Mesenchymal stem cell (in vitro differentiated cells and primary cell): Measurements from ENCODE around the gene ABHD8.

Source experiments
- DNase-seq: peaks from one replicate; pipeline ENCODE4 v3.0.0-alpha.2; 2013
- H2AFZ ChIP-seq: one replicate; pipeline ENCODE4 v1.6.1; 2013; ENCODE audit warnings: low read depth, mild to moderate bottlenecking, control low read depth, inconsistent platforms, low read length, moderate library complexity
- H2AK5ac ChIP-seq: 2 replicates; pipeline ENCODE4 v1.6.1; 2013; ENCODE audit warnings: low read length, moderate library complexity, mild to moderate bottlenecking, inconsistent platforms; ENCODE audit not compliant: severe bottlenecking
- H2BK120ac ChIP-seq: one replicate; pipeline ENCODE4 v1.6.1; 2013; ENCODE audit warnings: low read depth, mild to moderate bottlenecking, inconsistent platforms, low read length, moderate library complexity
- H2BK12ac ChIP-seq, 2 experiments: one replicate each; pipeline ENCODE4 v1.6.1; 2013; ENCODE audit warnings: inconsistent platforms in 2 of 2, low read length in 2 of 2, mild to moderate bottlenecking in 2 of 2, moderate library complexity in 2 of 2, control low read depth in 1 of 2
- H2BK15ac ChIP-seq: one replicate; pipeline ENCODE4 v1.6.1; 2013; ENCODE audit warnings: mild to moderate bottlenecking, low read depth, inconsistent platforms; ENCODE audit not compliant: poor library complexity, severe bottlenecking
- H2BK5ac ChIP-seq: 2 replicates; pipeline ENCODE4 v1.6.1; 2013; ENCODE audit warnings: low read depth, mild to moderate bottlenecking, low read length, control low read depth, inconsistent platforms; ENCODE audit not compliant: poor library complexity, severe bottlenecking
- H3K14ac ChIP-seq, 2 experiments: one replicate each; pipeline ENCODE4 v1.6.1; 2013; ENCODE audit warnings: inconsistent platforms in 2 of 2, low read length in 2 of 2, control low read depth in 1 of 2, mild to moderate bottlenecking in 1 of 2, moderate library complexity in 1 of 2
- H3K18ac ChIP-seq, 2 experiments: one replicate each; pipeline ENCODE4 v1.6.1; 2013; ENCODE audit warnings: inconsistent platforms in 2 of 2, low read length in 2 of 2, control low read depth in 1 of 2, low read depth in 1 of 2, mild to moderate bottlenecking in 1 of 2
- H3K23ac ChIP-seq, 2 experiments: one replicate each; pipeline ENCODE4 v1.6.1; 2013; ENCODE audit warnings: inconsistent platforms in 2 of 2, low read length in 2 of 2, mild to moderate bottlenecking in 2 of 2, moderate library complexity in 2 of 2, control low read depth in 1 of 2
- H3K27ac ChIP-seq: 2 replicates; pipeline ENCODE4 v1.5.1; 2013; ENCODE audit warnings: mild to moderate bottlenecking, moderate library complexity, low read length, control low read depth, inconsistent platforms; ENCODE audit not compliant: poor library complexity, severe bottlenecking
- H3K27me3 ChIP-seq, 2 experiments: 2 replicates each; pipeline versions ENCODE4 v1.6.1 to v1.7.0; 2013; ENCODE audit warnings: low read length in 2 of 2, mild to moderate bottlenecking in 2 of 2, moderate library complexity in 2 of 2, control low read depth in 1 of 2, inconsistent platforms in 1 of 2; ENCODE audit not compliant: control insufficient read depth in 1 of 2, insufficient read depth in 1 of 2
- H3K36me3 ChIP-seq, 2 experiments: 2 replicates each; pipeline versions ENCODE4 v1.6.1 to v1.7.0; 2013; ENCODE audit warnings: low read length in 2 of 2, control low read depth in 1 of 2, inconsistent platforms in 1 of 2, low read depth in 1 of 2, mild to moderate bottlenecking in 1 of 2; ENCODE audit not compliant: insufficient read depth in 2 of 2, control insufficient read depth in 1 of 2
- H3K4ac ChIP-seq, 2 experiments: one replicate each; pipeline ENCODE4 v1.6.1; 2013; ENCODE audit warnings: inconsistent platforms in 2 of 2, low read length in 2 of 2, mild to moderate bottlenecking in 2 of 2, moderate library complexity in 2 of 2, control low read depth in 1 of 2, low read depth in 1 of 2
- H3K4me1 ChIP-seq: 2 replicates; pipeline ENCODE4 v1.6.1; 2013; ENCODE audit warnings: low read depth, low read length, control low read depth; ENCODE audit not compliant: control insufficient read depth, insufficient read depth
- H3K4me2 ChIP-seq: 2 replicates; pipeline ENCODE4 v1.6.1; 2013; ENCODE audit warnings: low read length, mild to moderate bottlenecking, inconsistent platforms; ENCODE audit not compliant: poor library complexity, severe bottlenecking
- H3K4me3 ChIP-seq, 2 experiments: 2 replicates each; pipeline versions ENCODE4 v1.5.1 to v1.7.0; 2013; ENCODE audit warnings: low read length in 2 of 2, mild to moderate bottlenecking in 2 of 2, control low read depth in 1 of 2, low read depth in 1 of 2; ENCODE audit not compliant: insufficient read depth in 1 of 2
- H3K79me1 ChIP-seq: replicated peaks from 2 replicates; pipeline ENCODE4 v1.6.1; 2013; ENCODE audit warnings: mild to moderate bottlenecking, control low read depth, low read length, inconsistent platforms; ENCODE audit not compliant: poor library complexity, severe bottlenecking
- H3K9ac ChIP-seq: 2 replicates; pipeline ENCODE4 v1.7.0; 2013; ENCODE audit warnings: mild to moderate bottlenecking, low read length, moderate library complexity
- H3K9me3 ChIP-seq: 2 replicates; pipeline ENCODE4 v1.7.0; 2013; ENCODE audit warnings: mild to moderate bottlenecking, low read length; ENCODE audit not compliant: control insufficient read depth
- H4K8ac ChIP-seq: one replicate; pipeline ENCODE4 v1.6.1; 2013; ENCODE audit warnings: inconsistent platforms, mild to moderate bottlenecking, low read length, moderate library complexity
- H4K91ac ChIP-seq: one replicate; pipeline ENCODE4 v1.6.1; 2013; ENCODE audit warnings: mild to moderate bottlenecking, low read length, inconsistent platforms
- WGBS: methylation state at CpG from one replicate; pipeline ENCODE4 v1.1.7; 2013; ENCODE audit warnings: mixed read lengths; 5-methylcytosine and 5-hydroxymethylcytosine counted together

Gene ABHD8

DNA sequence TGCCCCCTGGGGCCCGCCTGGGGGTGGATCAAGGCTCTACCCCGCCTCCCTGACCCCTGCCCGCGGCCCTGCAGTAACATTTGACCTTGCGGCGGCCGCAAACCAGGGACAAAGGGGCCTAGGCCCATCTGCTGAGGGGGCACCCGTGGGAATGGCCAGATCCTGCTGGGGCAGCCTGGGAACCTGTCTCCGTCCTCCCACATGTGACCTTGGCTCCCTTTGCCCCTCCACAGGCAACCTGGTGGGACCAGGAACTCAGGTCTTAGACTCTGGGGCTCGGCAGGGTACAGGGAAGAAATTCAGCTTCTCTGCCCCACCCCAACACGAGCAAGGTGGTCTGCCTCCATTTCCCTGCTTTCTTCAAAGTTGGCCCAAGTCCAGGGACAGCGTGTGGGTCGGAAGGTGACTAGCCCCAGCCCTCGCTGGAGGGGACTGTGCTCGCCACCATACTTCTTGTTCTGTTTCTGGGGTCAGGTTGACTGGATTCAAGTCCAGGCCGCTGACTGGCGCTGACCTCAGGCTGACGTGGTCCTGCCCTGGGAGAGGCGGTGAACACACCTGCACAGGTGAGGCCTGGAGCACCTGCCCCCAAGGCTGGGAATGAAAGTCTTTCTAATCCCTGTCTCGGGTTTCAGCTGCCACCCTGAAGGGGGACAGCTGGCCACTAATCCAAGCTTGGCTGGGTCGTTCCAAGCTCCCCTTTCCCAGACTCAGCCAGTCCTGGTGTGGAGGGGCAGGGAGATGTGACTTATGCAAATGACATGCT, 55.0 kb downstream of the ABHD8 start:
- Histone ChIP-seq H2BK120ac (peak overlapping the region; percentile 91), H3K18ac (peak overlapping the region; percentile 85 to 89), H3K4me2 (no peak overlapping the region), H2BK5ac (peak overlapping the region; percentile 35), H3K27me3 (no peaks in the 10 kb centered on the region), H4K91ac (peak overlapping the region; percentile 97), H3K36me3 (no peaks in the 10 kb centered on the region), H3K4me1 (peaks cover 35% of the 10 kb centered on the region), H3K79me1 (no peaks in the 10 kb centered on the region), H3K23ac (peak overlapping the region in 1 of 2 experiments; percentile 30), H2BK15ac (peak overlapping the region; percentile 60), H4K8ac (peak overlapping the region; percentile 91), H3K9ac (no peak overlapping the region), H2AFZ (peak overlapping the region; percentile 43), H3K27ac (no peak overlapping the region), H3K14ac (peak overlapping the region in 1 of 2 experiments; percentile 77), H3K4ac (peak overlapping the region; percentile 72 to 95), H2AK5ac (peak overlapping the region; percentile 94), H3K9me3 (no peaks in the 10 kb centered on the region), H3K4me3 (no peak overlapping the region), H2BK12ac (peak overlapping the region; percentile 69 to 100)
- DNase-seq = peak; percentile 32
- WGBS = 57% methylated on average over 21 of the region's 21 CpGs

GRCh38 chr19:17246681-17247425, 56.4 kb downstream of the ABHD8 start:
- Histone ChIP-seq H3K18ac (peak overlapping the region; percentile 85 to 99), H3K27ac (peak overlapping the region; percentile 90), H3K9ac (peak overlapping the region; percentile 71), H3K14ac (peak overlapping the region in 1 of 2 experiments; percentile 50), H3K36me3 (no peaks in the 10 kb centered on the region), H2BK5ac (peak overlapping the region; percentile 59), H2BK120ac (peak overlapping the region; percentile 75), H2AFZ (no peak overlapping the region), H4K91ac (peak overlapping the region; percentile 95), H2BK12ac (peak overlapping the region; percentile 82 to 94), H3K79me1 (no peaks in the 10 kb centered on the region), H4K8ac (peak overlapping the region; percentile 95), H2BK15ac (peak overlapping the region; percentile 82), H3K4ac (peak overlapping the region; percentile 85 to 90), H2AK5ac (peak overlapping the region; percentile 62), H3K4me2 (peak overlapping the region; percentile 57), H3K4me1 (peaks cover 46% of the 10 kb centered on the region), H3K9me3 (no peaks in the 10 kb centered on the region), H3K27me3 (no peaks in the 10 kb centered on the region), H3K4me3 (peak overlapping the region; percentile 16 to 69), H3K23ac (no peak overlapping the region)
- peak; percentile 87 for DNase-seq
- WGBS = 5% methylated on average over 20 of the region's 21 CpGs

GRCh38 chr19:17245535-17245984, 57.7 kb downstream of the ABHD8 start, which contains the start of gene NR2F6:
Gene NR2F6 (minus strand): TSS chr19:17245919. CDS start chr19:17245220, 699 bp downstream.
- Histone ChIP-seq H3K4me1 (peaks cover 52% of the 10 kb centered on the region), H3K36me3 (peaks cover 0 to 9% of the 10 kb centered on the region in 2 experiments), H3K14ac (peak within 1 kb of the TSS; percentile 80 to 84), H3K23ac (peak within 1 kb of the TSS in 1 of 2 experiments; percentile 99), H3K18ac (peak within 1 kb of the TSS; percentile 85 to 99), H4K8ac (peak within 1 kb of the TSS; percentile 67), H2BK120ac (peak within 1 kb of the TSS; percentile 93), H4K91ac (peak within 1 kb of the TSS; percentile 95), H3K4me2 (peak within 1 kb of the TSS; percentile 57), H2AFZ (no peak within 1 kb of the TSS), H2BK5ac (peak within 1 kb of the TSS; percentile 67), H2AK5ac (peak within 1 kb of the TSS; percentile 5), H2BK15ac (peak within 1 kb of the TSS; percentile 94), H3K27me3 (no peaks in the 10 kb centered on the region), H3K9ac (peak within 1 kb of the TSS; percentile 79), H3K4me3 (peak within 1 kb of the TSS; percentile 90 to 92), H3K79me1 (peaks cover 2% of the 10 kb centered on the region), H3K4ac (peak within 1 kb of the TSS; percentile 98 to 99), H3K27ac (peak within 1 kb of the TSS; percentile 90), H3K9me3 (no peaks in the 10 kb centered on the region), H2BK12ac (peak within 1 kb of the TSS; percentile 57 to 94)
- 1% methylated on average over 15 of the region's 72 CpGs for WGBS
- no peak for DNase-seq
